ENCODE results near the gene N4BP2L2. TPM values are rescaled to one million over a fixed set of nuclear protein-coding genes. Genes with fewer than 3 reads are reported as not detected.

The N4BP2L2 gene
- total and polyA plus RNA-seq, 2 experiments from 2014 or later, result 70.1 to 89.4 TPM

- peaks cover 26% of the 10 kb centered on the region for H3K36me3 ChIP-seq (ENCODE audit: low read depth)
- no peak overlapping the region for H3K27ac ChIP-seq
- H3K4me2 ChIP-seq (ENCODE audit: unreplicated experiment), result no peak overlapping the region
- peaks cover 7% of the 10 kb centered on the region for H3F3A ChIP-seq (ENCODE audit: insufficient read depth)
- no peak for TF ChIP-seq EZH2phosphoT487 (IDR thresholded peaks at IDR 0.05; ENCODE audit: insufficient read depth, low read depth)
- TF ChIP-seq EZH2 (IDR thresholded peaks at IDR 0.05; ENCODE audit: insufficient read depth, poor library complexity, severe bottlenecking), result no peak
- DNase-seq, result no peak
- H3K9ac ChIP-seq, result no peak overlapping the region
- peaks cover 4% of the 10 kb centered on the region; the same call in 1 of the 2 replicates for H3K4me1 ChIP-seq (ENCODE audit: insufficient read depth)
- H3K9me2 ChIP-seq (ENCODE audit: insufficient read depth), result no peaks in the 10 kb centered on the region
- in situ Hi-C loops (cut with MboI), result no loop called here
- H4K20me1 ChIP-seq (ENCODE audit: insufficient read depth), result no peaks in the 10 kb centered on the region
- H3K9me3 ChIP-seq (ENCODE audit: low read depth), result no peaks in the 10 kb centered on the region
- H2AFZ ChIP-seq, result no peak overlapping the region
- no peaks in the 10 kb centered on the region for H3K27me3 ChIP-seq (replicated peaks; ENCODE audit: insufficient read depth)
- 95 to 97% methylated on average over 6 of the region's 6 CpGs for WGBS, 2 experiments (ENCODE audit: low coverage in 1 of 2, low lambda C conversion rate in 2 of 2, missing lambda C conversion rate in 2 of 2)
- H3K79me2 ChIP-seq (ENCODE audit: insufficient read depth), result no peaks in the 10 kb centered on the region
- H3K4me3 ChIP-seq, result no peak overlapping the region
Measured at GRCh38 chr13:32429433-32429909, 109.1 kb downstream of the N4BP2L2 start.

DNA sequence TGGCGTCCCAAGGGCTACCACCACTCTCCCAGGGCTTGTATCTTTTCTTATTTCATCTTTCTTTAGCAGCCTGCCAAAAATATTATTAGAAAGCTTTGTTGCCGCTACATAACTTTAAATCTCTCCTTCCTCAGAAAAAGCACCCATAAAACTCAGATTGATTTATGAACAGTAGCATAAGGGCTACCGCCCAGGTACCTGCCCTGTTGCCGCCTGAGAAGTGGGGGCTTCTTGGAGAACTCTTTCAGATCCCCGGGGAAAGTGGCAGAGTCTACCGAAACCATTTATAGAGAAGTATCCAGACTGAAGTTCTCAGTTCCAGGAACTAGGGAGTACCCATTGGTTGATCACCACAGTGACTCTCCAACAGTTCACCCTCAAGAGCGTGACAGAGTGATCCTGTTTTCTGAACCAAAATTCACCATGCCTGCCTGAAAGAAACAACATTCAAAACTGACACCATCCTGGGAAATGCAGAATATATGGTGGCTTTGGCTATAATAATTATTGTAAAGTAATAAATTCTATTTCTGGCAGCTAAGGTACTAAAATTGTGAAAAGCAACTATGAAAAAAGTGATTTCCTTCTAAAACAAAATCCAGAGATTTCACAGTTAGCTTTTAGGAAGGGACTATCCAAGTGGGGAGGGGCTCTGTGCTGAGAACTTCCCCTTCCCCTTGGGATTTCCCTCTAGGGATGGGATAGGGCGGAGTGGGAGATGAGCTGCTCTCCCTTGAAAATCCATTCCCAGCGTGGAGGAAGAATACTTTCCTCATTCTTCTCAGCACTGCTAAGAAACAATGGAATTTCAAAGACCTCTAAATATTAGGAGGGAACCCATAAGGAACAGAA is 109.8 kb downstream of the N4BP2L2 start:
- H3K4me3 ChIP-seq, result peak overlapping the region; percentile 70
- H3K9me2 ChIP-seq (ENCODE audit: insufficient read depth), result no peaks in the 10 kb centered on the region
- H3K27me3 ChIP-seq (replicated peaks; ENCODE audit: insufficient read depth), result no peaks in the 10 kb centered on the region
- peak; percentile 22 for DNase-seq
- in situ Hi-C loops (cut with MboI), result no loop called here
- H3K36me3 ChIP-seq (ENCODE audit: low read depth), result peaks cover 20% of the 10 kb centered on the region
- WGBS, 2 experiments (ENCODE audit: low coverage in 1 of 2, low lambda C conversion rate in 2 of 2, missing lambda C conversion rate in 2 of 2), result 41 to 44% methylated on average over 9 of the region's 9 CpGs
- no peaks in the 10 kb centered on the region for H3K9me3 ChIP-seq (ENCODE audit: low read depth)
- peaks cover 7% of the 10 kb centered on the region for H3F3A ChIP-seq (ENCODE audit: insufficient read depth)
- H4K20me1 ChIP-seq (ENCODE audit: insufficient read depth), result no peaks in the 10 kb centered on the region
- H2AFZ ChIP-seq, result peak overlapping the region; percentile 72
- no peak overlapping the region for H3K27ac ChIP-seq
- H3K79me2 ChIP-seq (ENCODE audit: insufficient read depth), result no peaks in the 10 kb centered on the region
- peak overlapping the region; percentile 70 for H3K9ac ChIP-seq
- peak overlapping the region; percentile 84 for H3K4me2 ChIP-seq (ENCODE audit: unreplicated experiment)
- no peak for TF ChIP-seq EZH2 (IDR thresholded peaks at IDR 0.05; ENCODE audit: insufficient read depth, poor library complexity, severe bottlenecking)
- H3K4me1 ChIP-seq (ENCODE audit: insufficient read depth), result peaks cover 4% of the 10 kb centered on the region; the same call in 1 of the 2 replicates

DNA sequence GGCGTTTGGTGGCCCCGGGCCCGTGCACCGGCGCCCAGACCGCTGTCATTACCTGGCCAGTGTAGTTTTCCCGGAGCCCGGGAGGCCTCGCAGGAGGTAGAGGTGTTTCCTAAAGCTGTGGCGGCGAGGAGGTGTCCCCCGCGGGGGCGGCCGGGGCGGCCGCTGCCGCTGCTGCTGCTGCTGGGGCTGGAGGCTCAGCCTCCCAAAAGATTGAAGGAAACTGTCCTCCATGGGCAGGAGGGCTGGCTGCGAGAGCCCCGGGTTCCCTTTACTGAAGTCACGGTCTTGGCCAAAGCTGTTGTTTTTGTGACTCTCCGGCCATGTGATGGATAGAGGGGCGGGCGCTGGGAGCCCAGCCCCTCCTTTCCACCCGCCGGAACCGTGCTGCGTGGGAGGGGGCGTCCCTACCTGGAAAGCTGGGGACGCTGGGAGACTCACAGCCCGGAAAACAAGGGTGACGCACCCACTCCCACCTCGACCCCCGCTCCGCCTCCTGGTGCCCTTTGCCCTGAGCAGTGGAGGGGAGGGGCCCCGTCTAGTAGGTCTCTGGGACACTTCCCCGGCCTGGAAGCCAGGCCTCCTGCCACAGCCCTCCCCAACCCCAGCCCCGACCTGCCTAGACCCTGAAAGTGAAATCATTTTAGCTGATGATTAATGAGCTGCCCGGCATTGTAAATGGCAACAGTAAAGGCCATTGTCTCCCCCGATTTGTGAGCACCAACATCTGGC is 110.6 kb downstream of the N4BP2L2 start, which contains the start of gene N4BP2L1:
TSS of gene N4BP2L1 (minus strand) at position 279 of the 729 bp plus-strand sequence. CDS start at position 231, 48 bp downstream.
- peaks cover 4% of the 10 kb centered on the region; the same call in 1 of the 2 replicates for H3K4me1 ChIP-seq (ENCODE audit: insufficient read depth)
- peak; percentile 71 for DNase-seq
- peaks cover 7% of the 10 kb centered on the region for H3F3A ChIP-seq (ENCODE audit: insufficient read depth)
- H3K4me2 ChIP-seq (ENCODE audit: unreplicated experiment), result peak within 1 kb of the TSS; percentile 84
- H3K79me2 ChIP-seq (ENCODE audit: insufficient read depth), result no peaks in the 10 kb centered on the region
- no peaks in the 10 kb centered on the region for H3K9me3 ChIP-seq (ENCODE audit: low read depth)
- no peaks in the 10 kb centered on the region for H4K20me1 ChIP-seq (ENCODE audit: insufficient read depth)
- H3K9ac ChIP-seq, result peak within 1 kb of the TSS; percentile 70
- peak within 1 kb of the TSS; percentile 72 for H2AFZ ChIP-seq
- H3K9me2 ChIP-seq (ENCODE audit: insufficient read depth), result no peaks in the 10 kb centered on the region
- H3K36me3 ChIP-seq (ENCODE audit: low read depth), result peaks cover 26% of the 10 kb centered on the region
- H3K27me3 ChIP-seq (replicated peaks; ENCODE audit: insufficient read depth), result no peaks in the 10 kb centered on the region
- H3K27ac ChIP-seq, result no peak within 1 kb of the TSS
- WGBS, 2 experiments (ENCODE audit: low coverage in 1 of 2, low lambda C conversion rate in 2 of 2, missing lambda C conversion rate in 2 of 2), result 0 to 1% methylated on average over 36 of the region's 40 CpGs
- H3K4me3 ChIP-seq, result peak within 1 kb of the TSS; percentile 70
- in situ Hi-C loops (cut with MboI), result no loop called here
- TF ChIP-seq EZH2phosphoT487 (IDR thresholded peaks at IDR 0.05; ENCODE audit: insufficient read depth, low read depth) (no peak), EZH2 (IDR thresholded peaks at IDR 0.05; ENCODE audit: insufficient read depth, poor library complexity, severe bottlenecking) (no peak)

Measured in GM23248 (cell line).